GM13977 (cell line): ENCODE data around the gene ANXA3.
"Not testable (repeated sequence)": the region's sequence is repeated elsewhere in the genome, so short reads cannot be mapped to it uniquely, and the experiment has no call there.

ENCODE experiments used
- DNase-seq: peaks from one replicate; pipeline ENCODE4 v3.0.0; 2012; ENCODE audit warnings: low spot score
- CTCF ChIP-seq: IDR thresholded peaks from 2 replicates; pipeline ENCODE4 v1.5.1; 2012; ENCODE audit warnings: mild to moderate bottlenecking, control low read depth; ENCODE audit not compliant: insufficient read depth; ENCODE audit errors: extremely low read depth, missing control alignments
- in situ Hi-C: fragments of 300-500 bp; cut with MboI; formaldehyde crosslinking; loops from one replicate; pipeline ENCODE4 v1.12.0; 2022; ENCODE audit warnings: low sequenced_read_pairs, low pct_unique_long_range_greater_than_20kb, mixed read lengths, inconsistent platforms; ENCODE audit not compliant: unreplicated experiment

Gene ANXA3

GRCh38 chr4:78551420-78552351, at the start of gene ANXA3:
Gene ANXA3 (plus strand): TSS chr4:78551770. CDS start chr4:78554474, 2,704 bp downstream.
- in situ Hi-C loops: no loop called here
- no peak for TF ChIP-seq CTCF
- peak; percentile 59 for DNase-seq

GRCh38 chr4:78506260-78506659, 45.3 kb upstream of the ANXA3 start:
- DNase-seq, in situ Hi-C loops: not testable (repeated sequence)

- in situ Hi-C loops: no loop called here
- TF ChIP-seq CTCF: no peak
- DNase-seq: no peak
Measured at GRCh38 chr4:78509043-78509442, 42.5 kb upstream of the ANXA3 start.

- TF ChIP-seq CTCF: no peak
- in situ Hi-C loops: no loop called here
- no peak for DNase-seq
Measured at GRCh38 chr4:78510108-78510507, 41.5 kb upstream of the ANXA3 start.

- no peak for DNase-seq
- in situ Hi-C loops: no loop called here
- TF ChIP-seq CTCF: no peak
Measured at GRCh38 chr4:78510681-78511080, 40.9 kb upstream of the ANXA3 start.

GRCh38 chr4:78512357-78512920, 39.1 kb upstream of the ANXA3 start:
- TF ChIP-seq CTCF: no peak
- in situ Hi-C loops: no loop called here
- DNase-seq: no peak

- no peak for DNase-seq
- in situ Hi-C loops: no loop called here
- no peak for TF ChIP-seq CTCF
Measured at GRCh38 chr4:78513411-78513975, 38.1 kb upstream of the ANXA3 start.
